Caki2 (cell line): ENCODE measurements around the gene KIF22. TPM values are rescaled to one million over a fixed set of nuclear protein-coding genes. Genes with fewer than 3 reads are reported as not detected.

Source experiments
- DNase-seq: peaks from one replicate; pipeline ENCODE4 v3.0.0-alpha.2; 2015; ENCODE audit warnings: low read depth
- in situ Hi-C: cut with HindIII; loops from 2 replicates; pipeline ENCODE4 v1.10.0; 2016; ENCODE audit warnings: low sequenced_read_pairs, low pct_unique_long_range_greater_than_20kb, mixed read lengths
- total RNA-seq: library from RNA; depleted of rRNA; stranded (reverse); fragments of >200 nt; shearing (Covaris generic); gene quantifications from 2 replicates; pipeline ENCODE4 v1.2.3, GENCODE V29; 2014; ENCODE audit warnings: low replicate concordance; rRNA removed

The KIF22 gene
- total RNA-seq, 1 experiment from 2014 or later = 188 TPM

GRCh38 chr16:29845656-29846055 lies 55.1 kb downstream of the KIF22 start:
- no peak for DNase-seq
- in situ Hi-C loops = no loop called here

GRCh38 chr16:29848420-29849297 lies 58.1 kb downstream of the KIF22 start:
- in situ Hi-C loops = no loop called here
- DNase-seq = peak; percentile 46

GRCh38 chr16:29849505-29849904 lies 59.0 kb downstream of the KIF22 start:
- DNase-seq = peak; percentile 72
- in situ Hi-C loops = no loop called here

GRCh38 chr16:29850998-29851397 lies 60.4 kb downstream of the KIF22 start:
- no peak for DNase-seq
- in situ Hi-C loops = no loop called here

- in situ Hi-C loops = no loop called here
- no peak for DNase-seq
Measured at GRCh38 chr16:29852654-29853053, 62.1 kb downstream of the KIF22 start.

- no peak for DNase-seq
- in situ Hi-C loops = no loop called here
Measured at GRCh38 chr16:29854520-29855100, 64.1 kb downstream of the KIF22 start.

Other genes starting within 250 kb of the KIF22 start
- gene SPN, start 127.5 kb upstream of the KIF22 start, total RNA-seq = not detected in 2 replicates
- gene QPRT, start 111.6 kb upstream of the KIF22 start, total RNA-seq = 57.5 and 101 TPM in 2 replicates
- not detected in 2 replicates for gene C16orf54, start 44.8 kb upstream of the KIF22 start, total RNA-seq
- gene ZG16, start 12.5 kb upstream of the KIF22 start, total RNA-seq = not detected in 2 replicates
- gene MAZ, start 15.8 kb downstream of the KIF22 start, total RNA-seq = 339 and 403 TPM in 2 replicates
- gene PRRT2, start 21.4 kb downstream of the KIF22 start, total RNA-seq = not detected in 2 replicates
- gene PAGR1, start 25.4 kb downstream of the KIF22 start, total RNA-seq = 117 and 122 TPM in 2 replicates
- gene MVP, start 29.7 kb downstream of the KIF22 start, total RNA-seq = 282 and 291 TPM in 2 replicates
- 92.6 and 130 TPM in 2 replicates for gene CDIPT, start 72.5 kb downstream of the KIF22 start, total RNA-seq
- 50.1 and 68.9 TPM in 2 replicates for gene SEZ6L2, start 108.8 kb downstream of the KIF22 start, total RNA-seq
- gene ASPHD1, start 109.7 kb downstream of the KIF22 start, total RNA-seq = 53.6 and 71.5 TPM in 2 replicates
- gene KCTD13, start 135.5 kb downstream of the KIF22 start, total RNA-seq = 9.8 and 29.1 TPM in 2 replicates
- gene TMEM219, start 171.3 kb downstream of the KIF22 start, total RNA-seq = 129 and 252 TPM in 2 replicates
- gene TAOK2, start 183.1 kb downstream of the KIF22 start, total RNA-seq = 57.0 and 75.8 TPM in 2 replicates
- 8.2 and 21.6 TPM in 2 replicates for gene HIRIP3, start 204.9 kb downstream of the KIF22 start, total RNA-seq
- gene INO80E, start 205.5 kb downstream of the KIF22 start, total RNA-seq = 131 and 229 TPM in 2 replicates
- 1.2 and 1.7 TPM in 2 replicates for gene DOC2A, start 220.3 kb downstream of the KIF22 start, total RNA-seq
- not detected in 2 replicates for gene C16orf92, start 232.4 kb downstream of the KIF22 start, total RNA-seq
- 1.4 and 3.4 TPM in 2 replicates for gene TLCD3B, start 240.5 kb downstream of the KIF22 start, total RNA-seq